SK-N-SH (cell line): ENCODE results near the gene TPD52L1. TPM values are rescaled to one million over a fixed set of nuclear protein-coding genes. Genes with fewer than 3 reads are reported as not detected.

Experiments
- CTCF ChIA-PET: fragments of 300-600, 350-600 bp; formaldehyde crosslinking; extraction: SDS; loops from one replicate; lab custom pipeline; 2021; lab: Yijun Ruan, JAX
- POLR2A ChIA-PET: fragments of 350-600 bp; sonication (Branson Sonifier 250); formaldehyde crosslinking; extraction: SDS; loops from one replicate; lab custom pipeline; 2020; ENCODE audit warnings: antibody characterized with exemption, inconsistent platforms; lab: Yijun Ruan, JAX
- DNase-seq: peaks from one replicate; pipeline ENCODE4 v3.0.0; 2012
- H2AFZ ChIP-seq: fragments of 200-600 bp; sonication (generic); 2 replicates; pipeline ENCODE4 v1.8.1; 2016; ENCODE audit warnings: antibody characterized with exemption, mild to moderate bottlenecking, low read depth
- H3F3A ChIP-seq: fragments of 200-600 bp; sonication (generic); replicated peaks from 2 replicates; pipeline ENCODE3; 2016; ENCODE audit warnings: antibody characterized with exemption, mild to moderate bottlenecking; ENCODE audit not compliant: insufficient read depth
- H3K27ac ChIP-seq, 2 experiments: fragments of 200-500 bp in 1 of 2; fragments of 200-600 bp in 1 of 2; sonication (Bioruptor generic) in 1 of 2; sonication (generic), shearing (Covaris generic) in 1 of 2; 2 replicates each; pipeline versions ENCODE4 v1.5.1 to v1.6.1; 2014 to 2016; ENCODE audit warnings: low read depth in 2 of 2, inconsistent platforms in 1 of 2, low read length in 1 of 2, mild to moderate bottlenecking in 1 of 2, mixed read lengths in 1 of 2
- H3K27me3 ChIP-seq: fragments of 200-600 bp; sonication (generic), shearing (Covaris generic); 2 replicates; pipeline ENCODE4 v1.6.1; 2016; ENCODE audit warnings: mixed run types; ENCODE audit not compliant: insufficient read depth
- H3K36me3 ChIP-seq, 2 experiments: fragments of 200-500 bp in 1 of 2; fragments of 200-600 bp in 1 of 2; sonication (Bioruptor generic) in 1 of 2; sonication (generic) in 1 of 2; replicated peaks in 1 of 2; 2 replicates each; pipeline versions ENCODE3 to v1.5.1; 2014 to 2016; ENCODE audit warnings: low read length in 1 of 2, mild to moderate bottlenecking in 1 of 2; ENCODE audit not compliant: insufficient read depth in 2 of 2, control insufficient read depth in 1 of 2
- H3K4me1 ChIP-seq, 2 experiments: fragments of 200-500 bp in 1 of 2; fragments of 200-600 bp in 1 of 2; sonication (Bioruptor generic) in 1 of 2; sonication (generic), shearing (Covaris generic) in 1 of 2; 2 replicates each; pipeline versions ENCODE4 v1.5.1 to v1.6.1; 2014 to 2016; ENCODE audit warnings: low read depth in 1 of 2, low read length in 1 of 2, mixed run types in 1 of 2; ENCODE audit not compliant: insufficient read depth in 2 of 2, control insufficient read depth in 1 of 2
- H3K4me2 ChIP-seq: fragments of 200-600 bp; sonication (generic), shearing (Covaris generic); 2 replicates; pipeline ENCODE4 v1.6.1; 2017; ENCODE audit warnings: mixed run types
- H3K4me3 ChIP-seq, 2 experiments: fragments of 200-500 bp in 1 of 2; fragments of 200-600 bp in 1 of 2; sonication (Bioruptor generic) in 1 of 2; sonication (generic), shearing (Covaris generic) in 1 of 2; 2 replicates each; pipeline versions ENCODE4 v1.5.1 to v1.8.1; 2014 to 2016; ENCODE audit warnings: low read depth in 2 of 2, inconsistent platforms in 1 of 2, low read length in 1 of 2, mild to moderate bottlenecking in 1 of 2, mixed read lengths in 1 of 2, moderate library complexity in 1 of 2
- H3K79me2 ChIP-seq: fragments of 200-600 bp; sonication (generic); 2 replicates; pipeline ENCODE4 v1.8.1; 2017; ENCODE audit warnings: mild to moderate bottlenecking; ENCODE audit not compliant: insufficient read depth
- H3K9ac ChIP-seq: fragments of 200-600 bp; sonication (generic); 2 replicates; pipeline ENCODE4 v1.6.1; 2017; ENCODE audit warnings: mixed run types
- H3K9me2 ChIP-seq: fragments of 200-600 bp; sonication (generic); 2 replicates; pipeline ENCODE4 v1.6.1; 2017; ENCODE audit warnings: mixed run types
- H3K9me3 ChIP-seq: fragments of 200-600 bp; sonication (generic); 2 replicates; pipeline ENCODE4 v1.6.1; 2017; ENCODE audit warnings: mixed run types, mild to moderate bottlenecking, moderate library complexity
- H4K20me1 ChIP-seq: fragments of 200-600 bp; sonication (generic); 2 replicates; pipeline ENCODE4 v1.6.1; 2017; ENCODE audit warnings: mild to moderate bottlenecking, mixed run types; ENCODE audit not compliant: insufficient read depth
- CHD2 ChIP-seq: fragments of 150-350 bp; IDR thresholded peaks from 2 replicates; pipeline ENCODE4 v1.6.1; 2018; ENCODE audit warnings: low read length; ENCODE audit not compliant: partially characterized antibody
- FOSL2 ChIP-seq: IDR thresholded peaks from 2 replicates; pipeline ENCODE4 v1.4.0; 2012; ENCODE audit warnings: low read depth, mild to moderate bottlenecking, moderate library complexity, borderline replicate concordance
- FOXM1 ChIP-seq: IDR thresholded peaks from 2 replicates; pipeline ENCODE4 v1.4.0; 2012; ENCODE audit warnings: low read depth, mild to moderate bottlenecking
- GABPA ChIP-seq: IDR thresholded peaks from 2 replicates; pipeline ENCODE4 v1.4.0; 2012; ENCODE audit warnings: low read depth, mild to moderate bottlenecking
- GATA2 ChIP-seq: sonication (generic); formaldehyde crosslinking; IDR thresholded peaks from 2 replicates; pipeline ENCODE4 v1.5.0; 2020; ENCODE audit warnings: mild to moderate bottlenecking, missing genetic modification reagents
- MEF2A ChIP-seq: IDR thresholded peaks from 2 replicates; pipeline ENCODE4 v1.4.0; 2012; ENCODE audit warnings: low read depth, borderline replicate concordance
- MXI1 ChIP-seq: IDR thresholded peaks from 2 replicates; pipeline ENCODE4 v1.6.1; 2012; ENCODE audit warnings: mild to moderate bottlenecking, low read depth, low read length, improper control_type of control experiment
- NRF1 ChIP-seq: IDR thresholded peaks from 2 replicates; pipeline ENCODE4 v1.6.1; 2012; ENCODE audit warnings: low read depth, mild to moderate bottlenecking, low read length
- RAD21 ChIP-seq: IDR thresholded peaks from 2 replicates; pipeline ENCODE4 v1.6.1; 2012; ENCODE audit warnings: mild to moderate bottlenecking, low read length
- RCOR1 ChIP-seq: fragments of 150-350 bp; IDR thresholded peaks from 2 replicates; pipeline ENCODE4 v1.6.1; 2017; ENCODE audit warnings: antibody characterized with exemption, low read length
- TCF12 ChIP-seq: IDR thresholded peaks from 2 replicates; pipeline ENCODE4 v1.4.0; 2012
- WGBS: methylation state at CpG from one replicate; pipeline ENCODE4 v1.1.6; 2017; ENCODE audit warnings: low lambda C conversion rate; 5-methylcytosine and 5-hydroxymethylcytosine counted together
- polyA plus RNA-seq, 3 experiments: library from polyadenylated mRNA; depleted of rRNA; stranded (reverse); fragments of >200 nt; gene quantifications; 2 replicates each; pipeline ENCODE4 v1.2.3, GENCODE V29; 2012
- TF ChIP-seq, protein P1 (sequence below): IDR thresholded peaks from 2 replicates; pipeline ENCODE4 v1.4.0; 2012; ENCODE audit warnings: low read depth, borderline replicate concordance
- TF ChIP-seq, protein P2 (sequence below): IDR thresholded peaks from 2 replicates; pipeline ENCODE4 v1.4.0; 2012; ENCODE audit warnings: low read depth
- TF ChIP-seq, protein P3 (sequence below): IDR thresholded peaks from 2 replicates; pipeline ENCODE4 v1.6.1; 2012; ENCODE audit warnings: mild to moderate bottlenecking, low read depth, low read length, moderate library complexity
- TF ChIP-seq, protein P4 (sequence below): fragments of 150-350 bp; IDR thresholded peaks from 2 replicates; pipeline ENCODE4 v1.6.1; 2017; ENCODE audit warnings: antibody characterized with exemption, low read length, low read depth, borderline replicate concordance
- TF ChIP-seq, protein P5 (sequence below): fragments of 200-600 bp; sonication (generic); IDR thresholded peaks from 2 replicates; pipeline ENCODE4 v1.6.1; 2017; ENCODE audit warnings: antibody characterized with exemption, mild to moderate bottlenecking, moderate library complexity

The TPD52L1 gene
- polyA plus RNA-seq, 1 of the 3 experiments (the other 2 are of a cell fraction): 0.13 TPM

DNA sequence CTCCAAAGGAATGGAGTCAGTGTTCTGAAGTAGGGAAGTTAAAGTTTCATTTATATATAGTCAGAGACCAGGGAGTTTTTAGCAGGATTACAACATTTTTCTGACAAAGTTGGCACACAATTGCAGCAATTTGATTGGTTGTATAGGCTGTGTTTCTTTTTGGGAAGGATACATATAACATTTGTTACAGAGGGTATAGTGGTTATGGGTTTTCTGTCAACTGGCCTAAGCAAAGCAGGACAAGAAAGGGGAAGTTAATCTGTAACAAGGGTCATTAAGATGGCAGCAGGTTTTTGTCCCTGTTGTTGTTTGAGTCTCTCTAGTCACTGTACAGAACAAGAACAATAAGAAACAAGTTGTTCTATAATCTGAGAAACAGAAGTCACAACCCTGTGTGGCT lies 41.4 kb downstream of the TPD52L1 start (continued):
- TF ChIP-seq, protein P1, sequence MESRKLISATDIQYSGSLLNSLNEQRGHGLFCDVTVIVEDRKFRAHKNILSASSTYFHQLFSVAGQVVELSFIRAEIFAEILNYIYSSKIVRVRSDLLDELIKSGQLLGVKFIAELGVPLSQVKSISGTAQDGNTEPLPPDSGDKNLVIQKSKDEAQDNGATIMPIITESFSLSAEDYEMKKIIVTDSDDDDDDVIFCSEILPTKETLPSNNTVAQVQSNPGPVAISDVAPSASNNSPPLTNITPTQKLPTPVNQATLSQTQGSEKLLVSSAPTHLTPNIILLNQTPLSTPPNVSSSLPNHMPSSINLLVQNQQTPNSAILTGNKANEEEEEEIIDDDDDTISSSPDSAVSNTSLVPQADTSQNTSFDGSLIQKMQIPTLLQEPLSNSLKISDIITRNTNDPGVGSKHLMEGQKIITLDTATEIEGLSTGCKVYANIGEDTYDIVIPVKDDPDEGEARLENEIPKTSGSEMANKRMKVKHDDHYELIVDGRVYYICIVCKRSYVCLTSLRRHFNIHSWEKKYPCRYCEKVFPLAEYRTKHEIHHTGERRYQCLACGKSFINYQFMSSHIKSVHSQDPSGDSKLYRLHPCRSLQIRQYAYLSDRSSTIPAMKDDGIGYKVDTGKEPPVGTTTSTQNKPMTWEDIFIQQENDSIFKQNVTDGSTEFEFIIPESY: no peak
- TF ChIP-seq CHD2: no peak
- TF ChIP-seq, protein P2, sequence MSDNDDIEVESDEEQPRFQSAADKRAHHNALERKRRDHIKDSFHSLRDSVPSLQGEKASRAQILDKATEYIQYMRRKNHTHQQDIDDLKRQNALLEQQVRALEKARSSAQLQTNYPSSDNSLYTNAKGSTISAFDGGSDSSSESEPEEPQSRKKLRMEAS: no peak
- TF ChIP-seq, protein P3, sequence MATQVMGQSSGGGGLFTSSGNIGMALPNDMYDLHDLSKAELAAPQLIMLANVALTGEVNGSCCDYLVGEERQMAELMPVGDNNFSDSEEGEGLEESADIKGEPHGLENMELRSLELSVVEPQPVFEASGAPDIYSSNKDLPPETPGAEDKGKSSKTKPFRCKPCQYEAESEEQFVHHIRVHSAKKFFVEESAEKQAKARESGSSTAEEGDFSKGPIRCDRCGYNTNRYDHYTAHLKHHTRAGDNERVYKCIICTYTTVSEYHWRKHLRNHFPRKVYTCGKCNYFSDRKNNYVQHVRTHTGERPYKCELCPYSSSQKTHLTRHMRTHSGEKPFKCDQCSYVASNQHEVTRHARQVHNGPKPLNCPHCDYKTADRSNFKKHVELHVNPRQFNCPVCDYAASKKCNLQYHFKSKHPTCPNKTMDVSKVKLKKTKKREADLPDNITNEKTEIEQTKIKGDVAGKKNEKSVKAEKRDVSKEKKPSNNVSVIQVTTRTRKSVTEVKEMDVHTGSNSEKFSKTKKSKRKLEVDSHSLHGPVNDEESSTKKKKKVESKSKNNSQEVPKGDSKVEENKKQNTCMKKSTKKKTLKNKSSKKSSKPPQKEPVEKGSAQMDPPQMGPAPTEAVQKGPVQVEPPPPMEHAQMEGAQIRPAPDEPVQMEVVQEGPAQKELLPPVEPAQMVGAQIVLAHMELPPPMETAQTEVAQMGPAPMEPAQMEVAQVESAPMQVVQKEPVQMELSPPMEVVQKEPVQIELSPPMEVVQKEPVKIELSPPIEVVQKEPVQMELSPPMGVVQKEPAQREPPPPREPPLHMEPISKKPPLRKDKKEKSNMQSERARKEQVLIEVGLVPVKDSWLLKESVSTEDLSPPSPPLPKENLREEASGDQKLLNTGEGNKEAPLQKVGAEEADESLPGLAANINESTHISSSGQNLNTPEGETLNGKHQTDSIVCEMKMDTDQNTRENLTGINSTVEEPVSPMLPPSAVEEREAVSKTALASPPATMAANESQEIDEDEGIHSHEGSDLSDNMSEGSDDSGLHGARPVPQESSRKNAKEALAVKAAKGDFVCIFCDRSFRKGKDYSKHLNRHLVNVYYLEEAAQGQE: no peak
- TF ChIP-seq, all 33 proteins: peak for 0

DNA sequence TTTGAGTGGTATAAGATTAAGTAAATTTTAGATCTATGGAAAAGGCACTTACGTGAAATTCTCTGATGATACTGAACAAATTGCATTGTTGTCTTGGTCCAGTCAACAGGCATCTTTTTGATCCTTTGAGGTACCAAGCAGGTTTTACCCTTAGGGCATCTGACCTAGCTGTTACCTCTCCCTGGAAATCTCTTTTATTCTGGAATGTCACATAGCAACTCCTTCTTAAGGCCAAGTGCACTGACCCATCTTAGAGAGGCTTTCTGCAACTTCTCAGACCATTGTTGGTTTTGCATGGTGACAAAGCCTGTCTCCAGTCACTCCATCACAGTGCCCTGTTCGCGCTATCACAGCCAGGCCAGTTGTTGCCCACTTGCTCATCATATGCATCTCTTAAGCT lies 42.0 kb downstream of the TPD52L1 start:
- H3K27ac ChIP-seq: no peak overlapping the region
- whole genome bisulfite sequencing: 36% methylated on average over 3 of the region's 3 CpGs
- H3K9ac ChIP-seq: no peak overlapping the region
- no peaks in the 10 kb centered on the region for H3K9me2 ChIP-seq
- H3K4me3 ChIP-seq: no peak overlapping the region
- no peak for DNase-seq
- H4K20me1 ChIP-seq: no peaks in the 10 kb centered on the region
- peaks cover 12% of the 10 kb centered on the region for H3F3A ChIP-seq
- no peak overlapping the region for H2AFZ ChIP-seq
- H3K79me2 ChIP-seq: no peaks in the 10 kb centered on the region
- H3K4me2 ChIP-seq: no peak overlapping the region
- peaks cover 5 to 7% of the 10 kb centered on the region in 2 experiments; a peak in 3 of 4 replicates for H3K4me1 ChIP-seq
- H3K36me3 ChIP-seq: no peaks in the 10 kb centered on the region
- ChIA-PET POLR2A (no interaction called here), CTCF (interaction anchor here (0.6 to 0.8 kb wide), 2 partner anchors 13 to 881 kb away, joined by 3 read pairs; no protein-coding TSS in a partner anchor)
- no peaks in the 10 kb centered on the region; the same call in 1 of the 2 replicates for H3K27me3 ChIP-seq
- H3K9me3 ChIP-seq: no peaks in the 10 kb centered on the region
- TF ChIP-seq, protein P3: no peak
- no peak for TF ChIP-seq RCOR1
- no peak for TF ChIP-seq GABPA
- TF ChIP-seq, protein P2: no peak
- no peak for TF ChIP-seq RAD21
- no peak for TF ChIP-seq TCF12
- TF ChIP-seq GATA2: no peak
- TF ChIP-seq MXI1: no peak
- TF ChIP-seq, protein P4, sequence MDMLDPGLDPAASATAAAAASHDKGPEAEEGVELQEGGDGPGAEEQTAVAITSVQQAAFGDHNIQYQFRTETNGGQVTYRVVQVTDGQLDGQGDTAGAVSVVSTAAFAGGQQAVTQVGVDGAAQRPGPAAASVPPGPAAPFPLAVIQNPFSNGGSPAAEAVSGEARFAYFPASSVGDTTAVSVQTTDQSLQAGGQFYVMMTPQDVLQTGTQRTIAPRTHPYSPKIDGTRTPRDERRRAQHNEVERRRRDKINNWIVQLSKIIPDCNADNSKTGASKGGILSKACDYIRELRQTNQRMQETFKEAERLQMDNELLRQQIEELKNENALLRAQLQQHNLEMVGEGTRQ: no peak
- no peak for TF ChIP-seq NRF1
- TF ChIP-seq, protein P5, sequence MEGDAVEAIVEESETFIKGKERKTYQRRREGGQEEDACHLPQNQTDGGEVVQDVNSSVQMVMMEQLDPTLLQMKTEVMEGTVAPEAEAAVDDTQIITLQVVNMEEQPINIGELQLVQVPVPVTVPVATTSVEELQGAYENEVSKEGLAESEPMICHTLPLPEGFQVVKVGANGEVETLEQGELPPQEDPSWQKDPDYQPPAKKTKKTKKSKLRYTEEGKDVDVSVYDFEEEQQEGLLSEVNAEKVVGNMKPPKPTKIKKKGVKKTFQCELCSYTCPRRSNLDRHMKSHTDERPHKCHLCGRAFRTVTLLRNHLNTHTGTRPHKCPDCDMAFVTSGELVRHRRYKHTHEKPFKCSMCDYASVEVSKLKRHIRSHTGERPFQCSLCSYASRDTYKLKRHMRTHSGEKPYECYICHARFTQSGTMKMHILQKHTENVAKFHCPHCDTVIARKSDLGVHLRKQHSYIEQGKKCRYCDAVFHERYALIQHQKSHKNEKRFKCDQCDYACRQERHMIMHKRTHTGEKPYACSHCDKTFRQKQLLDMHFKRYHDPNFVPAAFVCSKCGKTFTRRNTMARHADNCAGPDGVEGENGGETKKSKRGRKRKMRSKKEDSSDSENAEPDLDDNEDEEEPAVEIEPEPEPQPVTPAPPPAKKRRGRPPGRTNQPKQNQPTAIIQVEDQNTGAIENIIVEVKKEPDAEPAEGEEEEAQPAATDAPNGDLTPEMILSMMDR: no peak
- no peak for TF ChIP-seq MEF2A
- TF ChIP-seq FOSL2: no peak
- no peak for TF ChIP-seq FOXM1
